GM06990 (cell line): ENCODE results near the gene LATS2.

ENCODE experiments used
- DNase-seq: peaks from one replicate; pipeline ENCODE4 v3.0.0-alpha.2; 2011; ENCODE audit not compliant: insufficient read length; ENCODE audit errors: extremely low read depth
- H3K27me3 ChIP-seq: replicated peaks from 2 replicates; pipeline ENCODE4 v1.6.0; 2011; ENCODE audit warnings: low read length; ENCODE audit not compliant: control insufficient read depth, insufficient read depth
- H3K36me3 ChIP-seq: 2 replicates; pipeline ENCODE4 v1.5.1; 2011; ENCODE audit warnings: low read length; ENCODE audit not compliant: control insufficient read depth, insufficient read depth
- H3K4me3 ChIP-seq: replicated peaks from 2 replicates; pipeline ENCODE4 v1.5.1; 2011; ENCODE audit warnings: low read depth, mild to moderate bottlenecking, control low read depth, low read length
- TF ChIP-seq, protein P1 (sequence below): IDR thresholded peaks from 2 replicates; pipeline ENCODE4 v1.5.1; 2011; ENCODE audit warnings: low read length, control low read depth, mild to moderate bottlenecking, inconsistent platforms; ENCODE audit not compliant: insufficient read depth, poor library complexity, severe bottlenecking

LATS2 gene

DNA sequence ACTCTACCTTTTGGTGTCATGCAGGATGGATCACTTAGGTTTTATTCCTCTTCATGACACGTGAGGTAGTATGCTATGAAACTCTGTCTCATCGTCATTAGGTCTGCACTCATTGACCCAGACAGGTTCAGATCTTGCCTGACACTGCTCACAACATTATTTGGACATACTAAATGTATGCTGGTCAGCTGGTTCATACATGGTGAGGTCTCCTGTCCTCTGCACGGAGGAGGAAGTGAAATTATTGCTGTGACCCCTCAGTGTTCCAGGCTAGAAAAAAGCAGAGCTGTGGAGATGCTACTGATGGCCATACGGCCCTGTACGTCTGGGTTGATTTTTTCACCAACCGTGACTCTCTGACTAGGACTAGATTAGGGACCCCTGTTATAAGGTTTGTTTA lies 35.8 kb downstream of the LATS2 start:
- H3K27me3 ChIP-seq = no peaks in the 10 kb centered on the region
- H3K36me3 ChIP-seq = peaks cover 1% of the 10 kb centered on the region; the same call in 1 of the 2 replicates
- no peak overlapping the region for H3K4me3 ChIP-seq
- TF ChIP-seq, protein P1, sequence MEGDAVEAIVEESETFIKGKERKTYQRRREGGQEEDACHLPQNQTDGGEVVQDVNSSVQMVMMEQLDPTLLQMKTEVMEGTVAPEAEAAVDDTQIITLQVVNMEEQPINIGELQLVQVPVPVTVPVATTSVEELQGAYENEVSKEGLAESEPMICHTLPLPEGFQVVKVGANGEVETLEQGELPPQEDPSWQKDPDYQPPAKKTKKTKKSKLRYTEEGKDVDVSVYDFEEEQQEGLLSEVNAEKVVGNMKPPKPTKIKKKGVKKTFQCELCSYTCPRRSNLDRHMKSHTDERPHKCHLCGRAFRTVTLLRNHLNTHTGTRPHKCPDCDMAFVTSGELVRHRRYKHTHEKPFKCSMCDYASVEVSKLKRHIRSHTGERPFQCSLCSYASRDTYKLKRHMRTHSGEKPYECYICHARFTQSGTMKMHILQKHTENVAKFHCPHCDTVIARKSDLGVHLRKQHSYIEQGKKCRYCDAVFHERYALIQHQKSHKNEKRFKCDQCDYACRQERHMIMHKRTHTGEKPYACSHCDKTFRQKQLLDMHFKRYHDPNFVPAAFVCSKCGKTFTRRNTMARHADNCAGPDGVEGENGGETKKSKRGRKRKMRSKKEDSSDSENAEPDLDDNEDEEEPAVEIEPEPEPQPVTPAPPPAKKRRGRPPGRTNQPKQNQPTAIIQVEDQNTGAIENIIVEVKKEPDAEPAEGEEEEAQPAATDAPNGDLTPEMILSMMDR = no peak
- no peak for DNase-seq

DNA sequence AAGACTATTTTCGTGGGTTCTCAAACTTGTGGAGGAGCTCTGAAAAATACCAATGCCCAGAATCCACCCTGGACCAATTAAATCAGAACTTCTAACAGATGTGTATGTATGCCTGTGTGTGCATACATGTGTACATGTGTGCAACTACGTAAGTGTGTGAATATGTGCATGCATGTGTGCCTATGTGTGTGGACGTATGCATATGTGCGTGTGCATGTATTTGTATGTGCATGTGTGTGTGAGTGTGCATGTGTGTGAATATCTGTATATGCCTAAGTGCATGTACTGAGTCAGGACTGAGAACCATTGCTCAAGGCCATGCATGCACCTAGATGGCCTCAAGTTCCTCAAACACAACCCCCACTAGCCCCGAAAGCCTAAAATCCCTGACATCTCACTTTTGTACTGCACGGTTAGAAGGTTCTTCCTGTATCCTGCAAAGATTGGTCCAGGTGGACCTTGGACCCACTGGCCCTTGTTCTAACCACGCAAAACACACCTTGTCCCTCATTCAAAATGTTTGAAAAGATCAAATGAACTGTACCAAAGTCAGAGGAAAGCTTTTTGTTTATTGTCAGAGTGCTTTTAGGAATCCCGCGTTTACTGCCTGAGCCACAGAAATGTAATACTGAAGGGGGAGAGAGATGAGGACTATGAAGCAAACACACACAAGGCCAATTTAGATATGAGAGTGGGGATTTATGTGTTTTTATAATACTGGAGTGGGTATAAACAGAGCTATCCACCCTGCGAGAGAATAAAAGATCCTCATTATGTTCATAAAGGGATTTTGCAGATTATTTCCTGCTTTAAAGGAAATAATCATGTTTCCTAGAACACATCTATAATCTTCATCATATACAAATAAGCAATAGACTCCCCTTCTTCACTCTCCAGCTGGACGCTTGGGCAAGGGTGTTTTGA lies 39.1 kb downstream of the LATS2 start:
- peaks cover 2% of the 10 kb centered on the region; the same call in 1 of the 2 replicates for H3K36me3 ChIP-seq
- TF ChIP-seq, protein P1 = no peak
- no peak overlapping the region for H3K4me3 ChIP-seq
- DNase-seq = no peak
- no peaks in the 10 kb centered on the region for H3K27me3 ChIP-seq

DNA sequence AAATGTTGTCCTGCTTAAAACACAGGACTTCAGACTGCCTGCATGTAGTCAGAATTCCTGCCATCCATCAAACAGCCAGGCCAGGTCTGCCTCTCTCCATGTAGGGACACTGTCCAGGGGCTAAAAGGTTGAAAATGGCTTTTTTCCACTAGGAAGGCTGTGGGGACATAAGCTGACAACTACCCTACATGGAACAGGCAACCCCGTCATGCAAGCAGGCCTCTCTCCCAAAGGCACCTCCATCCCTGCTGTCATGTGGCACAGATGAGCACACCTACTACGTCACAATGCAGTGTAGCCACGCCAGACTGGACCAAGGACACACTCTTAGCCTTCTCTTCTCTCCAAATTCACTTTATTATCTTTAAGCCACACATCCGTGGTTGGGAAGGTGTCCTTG lies 40.8 kb downstream of the LATS2 start:
- DNase-seq = no peak
- TF ChIP-seq, protein P1 = no peak
- Histone ChIP-seq H3K36me3 (peaks cover 2% of the 10 kb centered on the region; the same call in 1 of the 2 replicates), H3K27me3 (no peaks in the 10 kb centered on the region), H3K4me3 (no peak overlapping the region)

DNA sequence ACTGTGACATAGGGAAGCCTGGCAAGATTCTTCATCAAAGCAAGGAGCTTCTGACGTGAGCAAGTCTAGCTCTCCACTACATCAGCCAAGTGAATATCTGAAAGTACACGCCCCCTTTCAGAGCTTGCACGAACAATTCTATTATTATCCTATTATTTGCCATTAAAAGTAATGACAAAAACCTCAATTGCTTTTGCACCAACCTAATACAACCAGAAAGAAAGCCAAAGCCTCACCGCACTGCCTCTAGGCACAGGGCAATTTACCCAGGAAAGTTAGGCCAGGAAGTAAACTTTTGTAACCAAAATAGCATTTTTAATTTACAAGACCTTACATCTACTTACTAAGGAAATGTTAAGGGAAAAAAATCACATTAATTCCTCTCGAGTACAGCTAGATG lies 41.2 kb downstream of the LATS2 start:
- TF ChIP-seq, protein P1 = no peak
- no peak for DNase-seq
- peaks cover 2% of the 10 kb centered on the region; the same call in 1 of the 2 replicates for H3K36me3 ChIP-seq
- no peak overlapping the region for H3K4me3 ChIP-seq
- H3K27me3 ChIP-seq = no peaks in the 10 kb centered on the region

DNA sequence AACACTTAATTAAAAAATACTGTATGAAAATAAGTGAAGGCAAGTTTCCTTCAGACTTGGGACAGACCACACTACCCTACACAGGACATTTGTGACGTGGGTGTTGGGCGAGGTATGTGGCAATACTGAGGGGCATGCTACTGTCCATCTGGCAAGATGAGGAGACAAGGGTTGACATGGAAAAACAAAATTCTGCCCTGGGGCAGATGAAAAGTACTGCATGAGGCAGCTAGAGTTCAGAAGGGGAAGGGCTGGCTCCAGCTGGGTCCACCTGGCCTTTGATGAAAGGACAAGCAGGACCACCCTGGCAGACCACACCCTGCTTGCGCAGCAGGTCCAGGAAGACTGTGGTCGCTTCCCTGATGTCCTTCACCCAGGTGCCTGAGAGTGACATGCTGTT lies 43.2 kb downstream of the LATS2 start:
- TF ChIP-seq, protein P1 = no peak
- no peak overlapping the region for H3K4me3 ChIP-seq
- DNase-seq = no peak
- no peaks in the 10 kb centered on the region for H3K27me3 ChIP-seq
- H3K36me3 ChIP-seq = peaks cover 2% of the 10 kb centered on the region; the same call in 1 of the 2 replicates
